ENCODE measurements around the gene NUDT4.
"Not testable (repeated sequence)": the region's sequence is repeated elsewhere in the genome, so short reads cannot be mapped to it uniquely, and the experiment has no call there.

GRCh38 chr12:93409343-93410187 lies 31.8 kb downstream of the NUDT4 start:
- not testable (repeated sequence) for TF ChIP-seq CTCF, POLR2A, EP300 (IDR thresholded peaks at IDR 0.05)

All from upper lobe of left lung (tissue), 4 donors.